ENCODE measurements around the gene PAX8. TPM values are rescaled to one million over a fixed set of nuclear protein-coding genes. Genes with fewer than 3 reads are reported as not detected.
"Not testable (repeated sequence)": the region's sequence is repeated elsewhere in the genome, so short reads cannot be mapped to it uniquely, and the experiment has no call there.

PAX8 gene
- total RNA-seq, result not detected

DNA sequence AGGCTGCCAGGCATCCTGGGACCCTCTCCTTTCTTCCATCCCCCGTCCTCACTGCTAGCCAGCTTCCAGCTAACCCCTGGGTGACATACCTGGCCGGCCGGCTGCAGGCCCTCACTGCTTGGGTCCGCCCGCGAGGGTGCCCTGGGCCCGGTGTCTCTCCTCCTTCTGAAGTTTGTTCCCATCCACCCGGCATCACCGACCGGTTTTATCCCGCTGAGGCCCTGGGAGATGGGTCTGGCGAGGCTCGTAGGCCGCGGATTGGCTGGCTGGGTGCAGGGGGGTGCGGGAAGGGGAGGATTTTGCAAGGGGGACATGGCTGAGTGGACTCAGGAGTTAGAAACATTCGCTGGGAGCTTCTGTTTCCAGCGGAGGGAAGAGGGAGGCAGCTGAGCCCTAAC lies at the start of gene PAX8:
TSS of gene PAX8 (minus strand) at position 180 of the 398 bp plus-strand sequence. CDS start 527 bp downstream, outside the sequence.
- DNase-seq, result no peak

DNA sequence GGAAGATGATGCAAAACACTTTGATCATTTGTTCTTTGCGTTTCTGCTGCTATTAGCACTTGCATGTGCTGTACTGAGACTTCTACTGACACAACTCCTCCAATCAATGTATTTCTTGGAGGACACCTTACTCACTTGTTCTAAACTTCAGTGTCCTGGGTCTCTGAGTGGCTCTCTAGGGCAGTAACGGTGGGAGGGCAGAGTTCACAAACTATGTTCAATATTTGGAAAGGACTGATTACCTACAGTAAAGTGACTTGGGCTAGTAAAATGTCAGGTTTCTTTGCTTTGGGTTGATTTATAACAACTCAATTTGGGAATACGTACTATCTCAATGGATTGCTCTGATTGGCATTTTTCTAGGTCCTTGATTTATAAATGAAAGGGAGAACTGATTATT lies 49.3 kb upstream of the PAX8 start:
- DNase-seq, result no peak

DNA sequence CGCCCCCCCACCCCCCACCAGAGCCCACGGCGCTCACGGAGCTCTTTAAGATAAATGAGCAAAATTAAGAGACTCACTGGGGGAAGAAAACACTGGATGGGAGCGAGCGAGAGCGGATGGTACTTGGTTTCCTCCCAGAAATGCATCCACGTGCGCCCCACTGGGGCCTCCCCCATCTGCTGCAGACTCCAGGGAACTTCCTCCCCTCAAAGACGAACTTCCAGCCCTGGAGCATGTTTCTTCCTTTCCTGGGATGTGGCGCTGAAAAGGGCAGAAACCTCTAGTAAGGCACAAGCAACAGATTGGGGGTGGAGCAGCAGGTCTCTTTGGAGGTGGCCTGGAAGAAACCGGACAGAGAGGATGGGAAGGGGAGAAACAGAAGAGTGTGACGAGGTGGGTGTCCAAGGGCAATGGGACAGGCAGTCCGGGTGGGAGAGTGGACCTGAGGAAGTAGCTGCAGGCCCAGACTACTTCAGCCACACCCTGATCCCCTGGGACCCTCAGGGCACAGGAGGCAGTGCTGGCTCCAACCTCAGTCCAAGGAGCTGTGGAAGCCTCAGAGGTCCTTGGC lies 46.5 kb upstream of the PAX8 start:
- not testable (repeated sequence) for DNase-seq

DNA sequence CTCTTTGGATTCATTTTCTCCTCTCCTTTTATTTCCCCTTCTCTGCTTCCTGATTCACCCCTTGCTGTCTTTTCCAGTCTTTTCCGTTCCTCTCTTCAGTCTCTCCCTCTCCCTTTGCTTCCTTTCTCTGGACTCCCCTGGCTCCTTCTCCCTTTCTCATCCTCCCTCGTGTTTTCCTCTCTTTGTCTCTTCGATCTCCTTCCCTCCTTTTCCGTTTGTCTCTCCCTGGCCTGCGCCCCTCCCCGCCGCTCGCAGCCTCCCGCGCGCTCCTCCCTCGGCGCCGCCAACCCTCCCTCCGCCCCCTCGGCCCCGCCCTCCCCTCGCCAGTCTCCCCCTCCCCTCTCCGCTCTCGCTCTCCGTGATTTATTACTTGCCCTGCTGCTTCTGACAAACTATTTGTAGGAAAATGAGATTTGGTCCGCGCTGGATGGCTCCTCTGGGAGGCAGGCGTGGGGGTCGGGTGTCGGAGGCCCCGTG lies 46.0 kb upstream of the PAX8 start:
- DNase-seq, result peak; percentile 85

DNA sequence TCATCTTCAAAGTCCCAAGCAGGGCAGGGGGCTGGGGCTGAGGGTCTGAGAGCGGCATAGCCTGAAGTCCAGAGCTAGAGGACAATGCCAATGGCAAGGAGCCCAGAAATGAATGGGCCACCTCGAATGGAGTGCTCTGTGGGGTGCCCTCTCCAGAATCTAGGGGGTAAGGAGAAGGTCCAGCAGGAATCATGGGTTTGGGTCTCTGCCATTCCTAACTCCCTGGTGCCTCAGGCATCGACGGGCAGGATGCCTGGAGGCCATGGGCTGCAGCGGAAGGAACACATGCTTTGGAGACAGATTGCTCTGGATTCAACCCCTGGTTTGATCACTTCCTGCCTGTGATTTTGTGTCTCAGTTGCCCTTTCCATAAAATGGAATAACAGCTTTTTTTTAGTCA lies 44.4 kb upstream of the PAX8 start:
- DNase-seq, result not testable (repeated sequence)

DNA sequence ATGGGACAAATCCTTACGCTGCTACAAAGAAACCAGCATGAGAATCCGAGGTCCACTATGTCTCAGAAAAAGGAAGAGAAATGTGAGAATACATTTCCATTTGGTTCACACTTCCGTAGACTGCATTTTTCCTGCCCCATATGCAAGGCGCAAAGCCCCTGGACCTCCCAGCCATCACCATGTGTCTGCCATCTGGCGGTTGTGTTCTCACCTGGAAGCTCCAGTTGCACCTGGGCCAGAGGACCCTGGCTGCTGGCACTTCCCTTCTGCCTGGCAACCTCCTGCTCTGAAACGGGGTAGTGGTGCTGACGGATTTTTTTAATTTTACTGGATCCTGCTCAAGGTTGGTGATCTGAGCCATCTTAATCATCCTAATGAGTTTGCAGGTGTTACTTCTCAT lies 41.4 kb upstream of the PAX8 start:
- DNase-seq, result not testable (repeated sequence)

DNA sequence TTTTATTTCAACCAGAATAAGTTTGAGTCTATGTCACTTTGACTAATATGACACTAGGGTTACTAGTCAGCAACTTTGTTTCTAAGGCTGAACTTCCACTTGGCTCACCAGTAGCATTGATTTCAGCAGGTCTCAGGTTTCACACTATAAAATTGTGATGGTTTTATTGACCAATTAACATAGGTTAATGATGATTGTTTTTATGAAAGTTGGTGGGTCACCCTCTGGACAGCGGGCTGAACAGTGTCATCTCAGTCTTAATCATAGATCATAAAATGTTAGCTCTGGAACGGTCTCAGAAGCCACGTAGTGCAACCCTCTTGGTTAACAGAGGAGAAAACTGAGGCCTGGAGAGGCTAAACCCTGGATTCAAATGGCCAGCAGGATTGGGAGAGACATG lies 40.2 kb upstream of the PAX8 start:
- not testable (repeated sequence) for DNase-seq

DNA sequence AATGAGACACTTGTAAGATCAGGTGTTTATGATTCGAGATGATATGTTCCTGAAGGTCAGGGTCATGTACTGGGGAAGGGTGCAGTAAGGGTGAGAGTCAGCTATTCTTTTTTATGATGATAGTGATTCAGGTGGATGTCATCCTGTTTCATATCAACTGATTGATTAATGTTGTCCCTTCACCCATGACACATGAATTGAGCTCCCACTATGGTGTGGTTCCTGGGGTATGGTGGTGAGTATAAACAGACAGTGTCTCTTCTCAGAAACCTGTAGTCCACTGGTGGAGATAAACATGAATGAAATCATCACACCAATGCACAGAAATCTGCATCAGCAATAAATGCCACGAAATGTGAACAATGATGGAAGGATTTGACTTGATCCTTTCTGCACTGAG lies 37.4 kb upstream of the PAX8 start:
- DNase-seq, result no peak

DNA sequence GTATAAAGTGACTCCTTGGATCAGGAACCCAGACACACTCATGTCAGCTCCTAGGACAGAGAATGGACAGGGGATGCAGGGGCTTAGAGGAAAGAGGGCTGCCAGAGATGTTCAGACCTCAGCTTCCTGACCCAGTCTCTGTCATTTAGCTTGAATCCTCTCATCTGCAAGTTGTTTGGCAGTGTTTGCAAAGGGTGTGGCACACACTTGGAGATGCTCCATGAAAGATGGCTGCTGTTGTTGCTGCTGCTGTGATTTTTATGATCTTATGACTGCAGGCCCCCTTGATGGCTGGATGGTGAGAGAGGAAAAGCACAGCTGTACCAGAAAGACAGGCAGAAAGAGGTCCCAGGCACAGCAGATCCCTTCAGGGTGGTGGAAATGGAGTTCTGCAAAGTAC lies 35.9 kb upstream of the PAX8 start:
- not testable (repeated sequence) for DNase-seq

DNA sequence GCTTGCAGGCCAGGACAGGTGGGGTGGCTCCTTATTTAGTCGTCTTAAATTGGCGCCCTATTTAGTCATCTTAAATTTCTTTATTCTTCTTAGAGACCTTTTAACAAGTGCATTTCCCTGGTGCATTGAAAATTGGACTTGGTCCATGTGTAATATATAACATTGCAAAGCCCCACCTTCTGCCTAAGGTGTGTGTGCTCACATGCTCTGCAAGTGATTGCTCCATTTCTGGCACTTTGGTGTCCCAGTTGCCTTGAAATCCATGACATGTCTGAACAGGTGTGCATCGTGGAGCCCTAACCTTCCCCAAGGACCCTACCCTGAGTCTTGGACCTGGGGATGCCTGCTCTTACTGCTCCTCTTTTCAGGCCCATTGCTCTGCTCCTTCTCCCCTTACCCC lies 35.5 kb upstream of the PAX8 start:
- DNase-seq, result not testable (repeated sequence)

DNA sequence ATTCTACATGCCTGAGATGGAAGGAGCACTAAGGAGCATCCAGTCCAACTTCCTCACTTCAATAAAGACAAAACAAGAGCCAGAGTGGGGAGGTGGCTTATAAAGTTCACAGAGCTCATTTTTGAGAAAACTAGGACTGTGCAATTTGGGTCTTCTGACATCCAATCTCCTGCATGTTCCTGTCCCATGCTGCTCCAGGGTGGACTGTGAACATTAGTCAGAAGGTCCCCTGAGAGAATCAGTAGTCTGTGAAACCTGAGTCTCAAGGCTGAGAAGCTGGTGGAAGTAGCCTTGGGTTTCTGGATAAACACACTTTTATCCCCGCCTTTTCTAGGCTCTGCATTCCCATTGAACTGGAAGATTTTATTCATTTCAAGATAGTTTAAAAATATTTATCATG lies 33.1 kb upstream of the PAX8 start:
- not testable (repeated sequence) for DNase-seq

DNA sequence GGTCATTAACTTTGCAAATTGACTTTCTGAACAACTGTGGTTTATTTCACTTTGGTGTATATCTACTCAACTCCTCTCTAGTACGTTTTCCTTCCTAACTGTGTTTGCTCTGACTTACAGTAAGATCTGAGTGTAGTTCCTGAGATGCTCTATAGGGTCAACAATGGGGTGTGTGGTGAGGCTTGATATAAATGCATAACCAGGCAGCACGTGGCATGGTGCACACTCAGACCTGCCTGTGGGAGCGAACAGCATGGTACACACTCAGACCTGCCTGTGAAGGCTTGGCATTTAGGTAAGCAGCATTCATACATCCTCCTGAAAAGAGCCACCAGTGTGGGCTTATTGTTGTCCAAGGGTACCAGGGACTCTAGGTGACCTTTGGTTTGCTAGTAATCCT lies 32.5 kb upstream of the PAX8 start:
- not testable (repeated sequence) for DNase-seq

DNA sequence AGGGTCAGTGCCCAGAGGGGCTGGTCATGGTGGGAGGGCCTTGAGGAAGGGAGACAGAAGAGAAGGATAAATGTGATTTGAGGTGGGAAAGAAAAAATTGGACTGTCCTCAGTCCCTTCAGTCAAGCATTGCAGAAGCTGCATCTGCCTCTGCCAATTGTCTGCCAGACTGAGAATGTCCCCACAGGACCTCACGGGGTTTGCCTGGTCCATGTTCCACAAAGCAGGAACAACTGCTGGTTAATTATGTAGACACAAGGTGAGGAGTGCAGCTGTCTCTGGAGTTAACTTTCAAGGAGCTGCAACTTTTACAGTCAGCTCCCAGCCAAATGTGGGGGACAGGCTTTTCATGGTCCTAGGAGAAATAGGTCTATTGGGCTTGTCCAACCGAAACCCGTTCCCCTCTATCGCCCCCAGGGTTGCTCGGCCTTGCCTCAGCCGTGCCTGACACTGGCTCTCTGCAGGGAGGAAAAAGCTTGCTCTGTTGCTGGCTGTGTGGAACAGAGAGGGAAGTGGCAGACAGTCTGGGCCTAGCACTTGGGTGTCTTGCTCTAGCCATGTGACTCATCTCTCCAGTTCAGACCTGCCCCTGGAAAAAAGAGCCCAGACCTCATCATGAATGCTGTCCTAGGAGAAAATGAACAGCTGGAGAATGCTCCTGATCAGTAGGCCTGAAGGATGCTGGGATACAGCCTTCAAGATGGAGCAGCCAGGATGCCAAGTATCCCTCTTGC lies 31.1 kb upstream of the PAX8 start:
- DNase-seq, result peak; percentile 52

DNA sequence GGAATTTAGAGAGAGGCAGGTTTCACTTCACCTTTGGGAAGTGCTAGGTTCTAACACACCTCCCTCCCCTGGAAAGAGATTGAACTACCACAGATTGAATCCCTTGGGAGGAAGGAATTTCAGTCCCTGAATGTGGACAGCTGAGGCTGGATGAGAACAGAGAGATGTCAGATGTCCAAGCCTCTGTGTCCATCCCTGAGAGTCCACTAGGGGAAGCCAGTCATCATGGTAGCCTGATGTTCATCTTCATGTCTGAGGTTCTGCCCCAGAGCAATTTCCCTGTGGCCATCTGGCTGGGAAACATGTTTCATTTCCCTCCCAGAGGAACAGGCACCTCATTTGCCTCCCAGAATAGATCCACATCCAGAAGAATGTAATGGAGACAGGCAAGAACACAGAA lies 30.1 kb upstream of the PAX8 start:
- DNase-seq, result not testable (repeated sequence)

DNA sequence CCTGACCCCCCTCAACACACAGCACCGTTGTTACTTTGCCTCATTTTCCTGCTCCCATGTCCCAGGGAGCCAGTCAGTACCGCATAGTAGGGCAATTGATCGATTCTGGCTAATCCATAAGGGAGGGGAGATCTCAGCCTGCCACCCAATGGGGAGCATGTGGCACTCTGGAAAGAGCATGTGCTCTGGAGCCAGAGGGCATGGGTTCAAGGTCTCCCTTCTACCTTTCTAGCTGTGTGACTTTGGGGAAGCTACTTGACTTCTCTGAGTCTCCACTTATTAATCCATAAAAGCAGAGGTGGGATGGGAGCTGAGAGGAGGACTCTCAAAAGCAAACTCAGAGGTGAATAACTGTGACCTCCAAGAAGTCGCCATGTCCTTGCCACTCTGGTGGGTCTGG lies 27.5 kb upstream of the PAX8 start:
- DNase-seq, result not testable (repeated sequence)

DNA sequence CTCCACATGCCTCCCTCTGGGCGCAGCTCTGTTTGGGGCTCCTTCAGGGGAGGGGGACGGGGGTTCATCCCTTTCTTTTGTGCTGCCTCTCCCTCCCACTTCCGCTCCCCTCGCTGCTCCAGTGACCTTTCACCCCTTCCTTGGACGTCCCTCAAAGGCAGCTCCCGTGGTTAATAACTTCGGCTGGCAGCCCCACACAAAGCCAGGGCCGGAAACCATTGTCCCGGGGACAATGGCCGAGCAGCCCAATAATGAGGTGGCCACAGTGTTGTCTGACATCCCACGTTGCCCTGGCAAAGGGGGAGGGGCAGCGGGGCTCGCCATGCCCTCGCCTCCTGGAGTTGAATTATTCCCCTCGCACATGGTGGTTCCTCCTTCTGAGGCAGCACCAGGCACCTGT lies 27.0 kb upstream of the PAX8 start:
- not testable (repeated sequence) for DNase-seq

DNA sequence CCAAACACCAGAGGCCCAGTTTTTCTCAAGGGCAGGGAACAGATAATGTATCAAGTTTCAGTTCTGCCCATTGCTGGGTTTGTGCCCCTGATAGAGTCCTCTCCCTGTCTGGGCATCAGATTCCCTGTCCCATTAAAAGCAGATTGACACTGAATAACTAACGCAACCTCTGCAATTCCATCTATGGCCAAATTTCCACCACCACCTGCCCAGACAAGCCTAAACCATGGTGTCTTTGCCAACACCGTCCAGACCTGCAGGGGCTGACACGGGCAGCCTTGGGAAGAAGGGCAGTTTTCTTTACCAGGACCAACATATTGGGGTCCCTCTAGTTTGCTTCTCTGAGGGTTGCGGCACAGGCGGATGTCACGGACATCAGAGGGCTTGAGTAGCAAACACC lies 26.4 kb upstream of the PAX8 start:
- no peak for DNase-seq

DNA sequence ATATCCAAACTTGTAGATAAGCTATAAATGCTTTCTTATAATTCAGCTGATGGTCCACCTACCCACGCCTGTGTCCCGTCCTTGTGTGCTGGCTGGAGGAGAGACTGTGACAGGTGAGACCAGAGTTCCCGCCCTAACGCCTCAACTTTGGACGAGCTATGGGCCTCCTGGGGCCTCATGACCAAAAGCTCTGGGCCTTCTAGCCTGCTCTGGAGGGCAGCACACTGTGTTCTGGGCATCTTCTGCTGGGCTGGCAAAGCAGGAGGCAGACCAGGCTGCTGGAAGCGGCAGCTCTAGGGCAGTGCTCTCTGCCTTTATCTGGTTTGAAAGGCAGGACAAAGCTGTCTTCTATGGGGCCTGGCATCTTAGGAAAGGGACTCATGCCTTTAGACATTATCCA lies 26.0 kb upstream of the PAX8 start:
- no peak for DNase-seq

DNA sequence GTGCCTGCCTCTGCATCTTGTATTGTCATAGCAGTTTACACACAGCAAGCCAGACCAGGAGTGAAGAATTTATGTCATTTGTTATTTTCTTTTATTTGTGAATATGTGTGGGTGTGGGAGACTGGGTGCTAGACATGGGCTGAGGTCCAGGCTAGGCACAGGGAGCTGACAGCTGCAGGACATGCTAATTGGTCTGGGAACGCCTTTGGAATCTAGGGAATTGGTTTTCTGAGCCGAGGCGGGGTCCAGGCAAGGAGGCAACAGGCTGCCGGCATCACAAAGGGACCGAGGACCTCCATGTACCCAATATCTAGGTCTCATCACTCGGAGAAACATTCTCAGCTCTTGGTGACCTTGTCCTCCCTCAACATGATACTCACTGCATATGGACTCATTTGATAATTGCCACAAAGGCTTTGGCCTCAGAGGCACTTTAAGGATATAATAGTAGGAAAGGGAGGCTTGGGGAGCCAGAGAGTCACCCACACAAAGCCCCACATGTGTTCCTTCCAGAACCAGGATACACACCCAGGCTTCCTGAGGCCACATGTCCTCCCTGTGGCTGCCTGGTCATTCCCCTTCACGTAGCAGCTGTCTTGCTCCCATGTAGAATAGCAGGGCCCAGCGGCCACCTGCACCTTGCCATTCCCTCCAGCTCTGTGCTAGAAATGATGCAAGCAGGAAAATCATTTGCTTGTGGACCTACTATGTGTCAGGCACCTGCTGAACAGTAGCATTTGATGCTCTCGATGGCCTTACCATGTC lies 23.7 kb upstream of the PAX8 start:
- DNase-seq, result not testable (repeated sequence)

DNA sequence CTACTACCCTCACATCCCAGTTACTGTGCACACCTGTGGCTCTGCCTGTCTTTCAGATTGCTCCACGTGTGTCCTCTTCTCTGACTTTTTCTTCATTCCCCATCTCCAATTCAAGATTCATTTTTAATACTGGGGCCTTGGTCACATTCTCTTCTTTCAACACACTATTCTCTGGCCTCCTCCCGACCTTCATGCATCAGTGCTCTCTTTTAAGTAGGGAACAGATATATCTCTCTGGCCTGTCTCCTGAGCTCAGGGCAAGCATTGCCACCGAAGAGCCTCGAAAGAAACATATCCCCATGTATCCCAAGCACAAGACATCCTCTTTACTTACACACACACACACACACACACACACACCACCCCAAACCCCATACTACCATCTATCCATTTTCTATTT lies 21.6 kb upstream of the PAX8 start:
- no peak for DNase-seq

DNA sequence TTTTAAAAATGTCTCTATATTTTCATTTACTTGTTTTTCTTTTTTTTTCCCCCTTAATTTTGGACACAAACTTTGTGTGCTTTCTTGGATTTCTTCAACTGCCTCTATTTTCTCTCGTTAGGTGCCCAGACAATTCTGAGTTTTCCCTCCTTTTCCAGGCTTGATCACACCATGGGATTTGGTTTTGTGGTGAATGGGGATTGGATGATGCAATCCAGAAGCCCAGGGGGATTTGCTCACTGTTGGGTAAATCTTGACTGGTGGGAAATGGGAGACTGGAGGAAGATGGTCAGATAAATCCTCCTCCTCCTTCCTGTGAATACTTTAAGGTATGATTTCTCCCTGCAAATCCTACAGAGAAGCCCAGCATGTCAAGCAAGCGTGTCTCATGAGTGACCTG lies 19.5 kb upstream of the PAX8 start:
- no peak for DNase-seq

DNA sequence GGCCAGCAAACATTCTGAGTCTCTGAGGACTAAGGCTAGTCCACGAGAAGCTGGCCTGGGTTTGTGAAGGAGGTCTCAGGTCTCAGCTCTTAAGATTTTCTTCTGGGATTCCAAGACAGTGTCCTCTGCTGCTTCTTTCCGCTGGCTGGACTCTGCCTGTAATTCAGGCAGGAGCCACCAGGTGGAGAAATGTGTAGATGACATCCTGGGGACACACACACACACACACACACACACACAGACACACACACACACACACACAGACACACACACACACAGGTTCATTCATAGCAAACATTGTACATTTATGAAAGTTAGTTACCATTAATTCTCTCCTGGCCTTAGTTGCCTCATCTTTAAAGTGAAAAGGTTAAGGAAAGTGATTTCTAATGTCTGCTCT lies 18.9 kb upstream of the PAX8 start:
- DNase-seq, result not testable (repeated sequence)

DNA sequence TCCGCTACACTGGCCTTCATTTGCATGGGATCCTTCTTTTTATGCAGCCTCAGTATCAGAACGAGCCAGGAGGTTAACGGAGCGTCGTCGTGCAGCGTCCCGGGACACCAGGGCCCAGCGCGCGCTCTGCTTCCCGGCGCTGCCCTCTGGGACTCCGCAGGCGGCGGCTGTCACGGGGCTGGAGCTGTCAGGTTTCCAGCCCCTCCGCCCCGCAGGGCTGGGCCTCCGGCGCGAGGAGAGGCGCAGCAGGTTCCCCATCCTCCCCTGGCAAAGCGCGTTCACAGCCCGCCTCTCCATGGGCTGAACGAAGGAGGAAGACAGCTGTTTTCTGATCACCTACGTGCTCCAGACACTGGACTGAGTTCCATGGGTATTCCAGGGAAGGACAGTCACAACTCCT lies 12.5 kb upstream of the PAX8 start:
- DNase-seq, result no peak

Data from tongue (tissue), 2 donors.